ENCODE results near the gene TRIP6. TPM values are rescaled to one million over a fixed set of nuclear protein-coding genes. Genes with fewer than 3 reads are reported as not detected.

TRIP6 gene
- total and polyA plus RNA-seq, 2 of the 8 experiments (the other 6 are each of a cell fraction or from before 2014, with no cell fraction given): 88.4 to 103 TPM

GRCh38 chr7:100854146-100854895 is 12.9 kb upstream of the TRIP6 start (continued):
- TF ChIP-seq CHD7 (IDR thresholded peaks at IDR 0.05; ENCODE audit: insufficient replicate concordance, low read length) (no peak), EGR1 (IDR thresholded peaks at IDR 0.05; ENCODE audit: borderline replicate concordance, low read depth, low read length) (no peak), SUZ12 (IDR thresholded peaks at IDR 0.05; ENCODE audit: low read length) (no peak), CTCF (IDR thresholded peaks at IDR 0.05; ENCODE audit: control extremely low read depth in 1 of 3, insufficient read depth in 1 of 3, low read depth in 1 of 3, low read length in 3 of 3) (no peak), ASH2L (IDR thresholded peaks at IDR 0.05; ENCODE audit: low read length) (no peak), TCF12 (IDR thresholded peaks at IDR 0.05; ENCODE audit: low read depth, low read length) (no peak)
- TF ChIP-seq, protein P1, sequence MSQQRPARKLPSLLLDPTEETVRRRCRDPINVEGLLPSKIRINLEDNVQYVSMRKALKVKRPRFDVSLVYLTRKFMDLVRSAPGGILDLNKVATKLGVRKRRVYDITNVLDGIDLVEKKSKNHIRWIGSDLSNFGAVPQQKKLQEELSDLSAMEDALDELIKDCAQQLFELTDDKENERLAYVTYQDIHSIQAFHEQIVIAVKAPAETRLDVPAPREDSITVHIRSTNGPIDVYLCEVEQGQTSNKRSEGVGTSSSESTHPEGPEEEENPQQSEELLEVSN (IDR thresholded peaks at IDR 0.05): no peak
